GM13976 (cell line): Measurements from ENCODE around the gene RTL5.
"Not testable (repeated sequence)": the region's sequence is repeated elsewhere in the genome, so short reads cannot be mapped to it uniquely, and the experiment has no call there.

ENCODE experiments used
- DNase-seq: peaks from one replicate; pipeline ENCODE4 v3.0.0; 2012; ENCODE audit warnings: low spot score
- in situ Hi-C: fragments of 300-500 bp; cut with MboI; formaldehyde crosslinking; loops from one replicate; pipeline ENCODE4 v1.12.0; 2022; ENCODE audit warnings: low sequenced_read_pairs, mixed read lengths, inconsistent platforms; ENCODE audit not compliant: unreplicated experiment
- TF ChIP-seq, protein P1 (sequence below): IDR thresholded peaks from 2 replicates; pipeline ENCODE4 v1.5.1; 2012; ENCODE audit warnings: borderline replicate concordance, mild to moderate bottlenecking; ENCODE audit not compliant: insufficient read depth; ENCODE audit errors: extremely low read depth, missing control alignments, control extremely low read depth

RTL5 gene

DNA sequence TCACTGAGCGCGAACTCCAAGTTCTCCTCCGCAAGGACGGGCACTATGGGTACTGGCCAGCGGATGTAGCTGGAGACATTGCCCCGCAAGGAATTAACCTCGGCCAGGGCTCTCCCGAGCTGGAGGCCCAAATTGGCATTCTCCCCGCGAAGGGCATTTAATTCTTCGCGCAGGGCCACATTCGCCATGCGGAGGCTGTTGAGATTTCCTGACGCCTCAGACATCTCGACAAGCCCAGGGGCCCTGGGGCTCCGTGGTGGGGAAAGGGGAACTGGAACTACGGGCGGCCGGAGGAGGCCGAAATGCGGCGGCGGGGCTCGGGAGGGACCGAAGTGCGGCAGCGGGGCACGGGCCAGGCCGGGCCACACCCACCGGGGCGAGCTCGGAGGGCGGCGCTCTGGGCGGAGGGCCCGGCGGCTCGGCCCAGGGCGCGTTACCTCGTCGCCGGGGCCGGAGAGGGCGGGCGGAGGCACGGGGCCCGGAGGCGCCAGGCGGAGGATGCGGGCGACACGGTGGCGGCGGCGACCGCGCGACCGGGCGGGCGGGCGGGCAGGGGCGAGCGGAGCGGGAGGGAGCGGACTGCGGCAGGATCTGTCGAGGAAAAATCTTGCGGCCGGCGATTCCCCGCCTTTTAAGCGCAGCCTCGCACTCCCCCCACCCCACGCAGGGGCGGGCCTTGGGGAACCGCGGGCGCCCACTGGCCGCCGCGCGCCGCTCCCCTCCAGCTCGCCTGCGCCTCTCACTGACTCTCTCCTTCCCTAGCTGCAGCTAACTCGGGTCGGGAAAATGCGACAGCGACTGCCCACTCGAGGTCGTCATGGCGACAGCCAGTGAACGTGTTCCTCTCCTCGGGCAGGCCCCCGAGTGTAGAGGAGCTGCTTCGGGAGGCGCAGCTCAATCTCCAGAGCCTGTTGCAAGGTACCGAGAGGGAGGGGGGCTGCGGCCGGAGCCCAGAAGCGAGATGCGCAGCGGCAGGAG is at the start of gene RTL5:
RTL5 (minus strand) TSS at position 599 of the 978 bp plus-strand sequence.
- TF ChIP-seq, protein P1, sequence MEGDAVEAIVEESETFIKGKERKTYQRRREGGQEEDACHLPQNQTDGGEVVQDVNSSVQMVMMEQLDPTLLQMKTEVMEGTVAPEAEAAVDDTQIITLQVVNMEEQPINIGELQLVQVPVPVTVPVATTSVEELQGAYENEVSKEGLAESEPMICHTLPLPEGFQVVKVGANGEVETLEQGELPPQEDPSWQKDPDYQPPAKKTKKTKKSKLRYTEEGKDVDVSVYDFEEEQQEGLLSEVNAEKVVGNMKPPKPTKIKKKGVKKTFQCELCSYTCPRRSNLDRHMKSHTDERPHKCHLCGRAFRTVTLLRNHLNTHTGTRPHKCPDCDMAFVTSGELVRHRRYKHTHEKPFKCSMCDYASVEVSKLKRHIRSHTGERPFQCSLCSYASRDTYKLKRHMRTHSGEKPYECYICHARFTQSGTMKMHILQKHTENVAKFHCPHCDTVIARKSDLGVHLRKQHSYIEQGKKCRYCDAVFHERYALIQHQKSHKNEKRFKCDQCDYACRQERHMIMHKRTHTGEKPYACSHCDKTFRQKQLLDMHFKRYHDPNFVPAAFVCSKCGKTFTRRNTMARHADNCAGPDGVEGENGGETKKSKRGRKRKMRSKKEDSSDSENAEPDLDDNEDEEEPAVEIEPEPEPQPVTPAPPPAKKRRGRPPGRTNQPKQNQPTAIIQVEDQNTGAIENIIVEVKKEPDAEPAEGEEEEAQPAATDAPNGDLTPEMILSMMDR: peak; percentile 13
- DNase-seq: peak; percentile 62
- in situ Hi-C loops: no loop called here

DNA sequence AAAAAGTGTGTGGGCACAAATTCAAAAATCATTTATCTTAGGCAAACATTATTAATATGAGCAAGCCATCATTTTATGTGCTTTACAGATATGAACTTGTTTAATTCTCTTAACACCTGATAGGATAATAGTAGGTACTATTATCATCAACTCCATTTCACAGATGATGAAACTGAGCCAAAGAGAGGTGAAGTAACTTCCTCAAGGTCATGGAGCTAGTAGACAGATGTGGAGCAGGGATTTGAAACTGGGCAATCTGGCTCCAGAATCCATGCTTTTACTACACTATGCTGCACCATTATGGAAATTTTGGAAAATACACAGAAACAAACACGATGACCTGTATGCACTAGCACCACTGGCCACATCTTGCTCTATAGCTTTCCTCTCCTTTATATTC is 48.8 kb upstream of the RTL5 start:
- in situ Hi-C loops: no loop called here
- TF ChIP-seq, protein P1: no peak

DNA sequence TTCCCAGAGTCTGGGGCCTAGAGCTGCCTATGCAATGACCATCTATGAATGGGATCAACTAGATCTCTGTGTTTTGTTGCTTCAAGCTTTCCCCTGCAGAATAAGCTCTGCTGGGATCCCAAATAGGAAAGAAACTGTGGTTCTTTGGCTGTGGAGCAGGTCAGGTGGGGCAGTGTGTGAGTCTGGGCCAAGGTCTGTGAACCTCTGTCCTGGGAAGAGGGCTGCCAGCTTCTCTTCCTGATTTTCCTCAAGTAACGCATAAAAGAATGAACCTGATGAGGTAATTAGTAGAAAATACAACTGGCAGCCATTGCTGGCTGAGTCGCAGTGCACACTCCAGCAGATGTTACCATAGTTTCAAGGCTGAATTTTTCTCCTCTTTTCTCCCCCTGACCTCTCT is 45.3 kb upstream of the RTL5 start:
- DNase-seq: no peak
- in situ Hi-C loops: no loop called here
- TF ChIP-seq, protein P1: no peak

More for the DNA sequence above, 48.8 kb upstream of the RTL5 start:
- no peak for DNase-seq

DNA sequence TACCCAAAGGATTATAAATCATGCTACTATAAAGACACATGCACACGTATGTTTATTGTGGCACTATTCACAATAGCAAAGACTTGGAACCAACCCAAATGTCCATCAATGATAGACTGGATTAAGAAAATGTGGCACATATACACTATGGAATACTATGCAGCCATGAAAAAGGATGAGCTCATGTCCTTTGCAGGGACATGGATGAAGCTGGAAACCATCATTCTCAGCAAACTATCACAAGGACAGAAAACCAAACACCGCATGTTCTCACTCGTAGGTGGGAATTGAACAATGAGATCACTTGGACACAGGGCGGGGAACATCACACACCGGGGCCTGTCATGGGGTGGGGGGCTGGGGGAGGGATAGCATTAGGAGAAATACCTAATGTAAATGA is 44.6 kb upstream of the RTL5 start:
- in situ Hi-C loops, DNase-seq: not testable (repeated sequence)

DNA sequence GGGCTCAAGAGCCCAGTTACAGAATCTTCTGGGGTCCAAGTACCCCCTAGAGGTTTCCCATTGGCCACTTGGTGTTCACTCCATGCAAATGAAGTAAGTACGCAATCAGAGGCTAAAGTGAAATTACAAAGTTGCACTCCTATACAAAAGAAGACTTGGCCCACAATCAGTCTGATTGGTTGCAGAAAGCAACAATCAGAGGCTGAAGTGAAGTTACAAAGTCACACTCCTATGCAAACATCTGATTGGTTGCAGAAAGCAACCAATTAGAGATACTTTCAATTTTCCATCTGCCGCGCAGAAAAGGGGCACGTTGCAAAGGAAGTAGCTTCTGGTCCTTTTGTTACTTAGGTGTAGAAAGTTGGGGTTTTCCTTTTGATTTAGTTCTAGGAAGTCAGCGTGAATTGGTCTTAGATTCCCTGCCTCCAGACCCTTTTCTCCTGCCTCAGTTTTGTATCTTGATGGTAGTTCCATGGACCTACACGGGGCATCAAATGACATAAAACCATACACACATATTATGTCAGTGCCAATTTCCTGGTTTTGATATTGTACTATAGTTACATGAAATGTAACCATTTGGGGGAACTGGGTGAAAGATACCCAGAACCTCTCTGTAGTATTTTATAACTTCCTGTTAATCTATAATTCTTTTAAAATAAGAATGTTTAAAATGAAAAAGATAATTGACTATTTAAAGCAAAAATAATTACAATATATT is 37.5 kb upstream of the RTL5 start:
- in situ Hi-C loops: no loop called here
- DNase-seq: no peak
- TF ChIP-seq, protein P1: no peak

DNA sequence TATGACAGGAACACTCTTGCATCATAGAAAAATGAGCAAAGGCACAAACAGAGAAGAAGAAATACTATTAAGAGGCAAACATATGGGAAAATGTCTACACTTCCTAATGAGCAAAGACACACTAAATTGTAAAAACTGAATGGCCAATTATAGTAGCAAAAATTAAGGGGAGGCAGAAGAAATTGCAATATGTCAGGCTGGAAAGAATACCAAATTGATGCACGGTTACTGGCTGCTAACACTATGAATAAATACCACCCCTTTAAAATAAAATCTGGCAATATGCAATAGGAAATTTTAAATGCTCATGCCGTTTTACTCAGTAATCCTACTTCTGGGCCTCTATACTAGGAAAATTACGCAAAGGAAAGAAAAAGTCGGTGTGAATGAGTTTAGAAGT is 33.8 kb upstream of the RTL5 start:
- no peak for DNase-seq
- TF ChIP-seq, protein P1: no peak
- in situ Hi-C loops: no loop called here

DNA sequence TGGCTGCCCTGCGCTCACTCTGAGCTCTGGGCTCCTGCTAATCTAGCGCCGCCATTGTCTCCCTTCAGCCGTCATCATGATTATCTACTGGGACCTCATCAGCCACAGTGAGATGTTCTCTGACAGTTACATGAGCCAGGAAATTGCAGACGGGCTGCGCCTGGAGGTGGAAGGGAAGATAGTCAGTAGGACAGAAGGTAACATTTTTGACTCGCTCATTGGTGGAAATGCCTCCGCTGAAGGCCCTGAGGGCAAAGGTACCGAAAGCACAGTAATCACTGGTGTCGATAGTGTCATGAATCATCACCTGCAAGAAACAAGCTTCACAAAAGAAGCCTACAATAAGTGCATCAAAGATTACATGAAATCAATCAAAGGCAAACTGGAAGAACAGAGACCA is 28.1 kb upstream of the RTL5 start:
- TF ChIP-seq, protein P1: no peak
- in situ Hi-C loops: no loop called here
- DNase-seq: no peak
